Panc1 (cell line): Measurements from ENCODE around the gene TMEM132C.

Source experiments
- CTCF ChIP-seq: fragments of 450-650 bp; IDR thresholded peaks from 2 replicates; pipeline ENCODE4 v1.5.1; 2017; ENCODE audit warnings: mild to moderate bottlenecking
- POLR2AphosphoS5 ChIP-seq: IDR thresholded peaks from 2 replicates; pipeline ENCODE4 v1.6.1; 2012; ENCODE audit warnings: mild to moderate bottlenecking, low read depth, low read length, moderate library complexity

GRCh38 chr12:128236525-128236924, 30.4 kb upstream of the TMEM132C start:
- TF ChIP-seq POLR2AphosphoS5: no peak
- TF ChIP-seq CTCF: no peak
